HEK293T (cell line): ENCODE measurements around the gene SVIL.

Experiments
- ELF4 ChIP-seq: fragments of 450-650 bp; IDR thresholded peaks from 2 replicates; pipeline ENCODE4 v1.6.1; 2017; ENCODE audit warnings: antibody characterized with exemption
- ZNF384 ChIP-seq: fragments of 450-650 bp; IDR thresholded peaks from 2 replicates; pipeline ENCODE4 v1.6.1; 2016

DNA sequence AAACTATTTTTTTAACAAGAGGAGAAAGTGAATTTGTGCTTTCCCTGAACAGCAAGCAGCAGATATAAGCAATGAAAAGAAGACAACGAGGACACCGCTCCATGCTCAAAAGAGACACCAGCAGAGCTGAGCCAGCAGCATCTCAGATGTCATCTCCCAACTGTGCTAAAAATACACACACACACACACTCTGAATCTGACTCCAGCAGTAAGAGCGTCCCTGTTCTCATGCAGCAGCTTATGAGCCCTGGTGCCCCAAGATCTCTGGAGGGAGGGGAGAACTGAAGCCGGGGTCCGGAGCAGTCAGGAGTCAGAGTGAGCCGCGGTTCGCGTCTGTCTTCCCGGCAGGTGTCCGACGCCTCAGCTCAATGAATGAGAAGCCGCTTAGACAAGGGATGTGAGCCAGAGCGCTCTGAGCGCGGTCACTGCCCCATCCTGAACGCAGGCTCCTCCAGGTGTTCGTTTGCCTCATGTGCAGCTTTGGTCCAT lies 49.2 kb downstream of the SVIL start:
- TF ChIP-seq ELF4, result no peak
- no peak for TF ChIP-seq ZNF384
